Measurements from ENCODE around the gene RBMS1. TPM values are rescaled to one million over a fixed set of nuclear protein-coding genes. Genes with fewer than 3 reads are reported as not detected.

The RBMS1 gene
- total and polyA plus RNA-seq, 4 donors, result 7.9 to 23.5 (median 15.5) TPM

DNA sequence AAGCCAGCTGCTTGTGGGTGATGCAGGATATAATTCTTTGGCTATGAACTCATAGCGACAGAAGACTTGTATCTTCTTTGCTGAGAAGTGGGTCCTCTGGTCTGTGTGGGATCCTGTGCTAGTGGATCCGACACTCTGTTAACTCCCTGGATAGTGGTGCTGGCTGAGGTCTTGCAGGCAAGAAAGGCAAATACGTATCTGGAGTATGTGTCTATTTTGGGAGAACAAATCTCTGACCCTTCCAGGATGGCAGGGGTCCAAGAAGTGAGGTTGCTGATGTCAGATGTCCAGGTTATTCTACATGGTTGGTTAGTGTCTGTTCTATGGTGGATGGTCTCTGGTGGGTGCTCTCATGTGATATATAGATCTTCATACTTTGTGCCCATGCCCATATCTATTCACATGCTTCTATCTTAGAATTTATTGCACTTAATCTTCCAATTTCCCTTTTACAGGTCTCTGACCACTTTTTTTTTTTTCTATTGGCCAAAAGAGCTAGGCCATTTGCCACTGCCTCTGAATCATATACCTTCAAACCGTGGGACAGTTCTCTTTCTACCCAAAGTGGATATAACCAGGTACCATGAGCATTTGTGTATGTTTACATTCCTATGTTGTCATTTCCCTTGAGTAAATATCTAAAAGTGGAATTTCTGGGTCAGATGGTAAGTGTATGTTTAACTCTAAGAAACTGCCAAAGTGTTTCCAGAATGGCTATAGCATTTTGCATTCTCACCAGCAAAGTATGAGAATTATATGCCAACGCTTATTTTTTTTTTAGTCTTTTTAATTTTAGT lies 45.1 kb upstream of the RBMS1 start (continued):
- TF ChIP-seq RAD21 (IDR thresholded peaks at IDR 0.05), result no peak
- TF ChIP-seq HNF4A (conservative IDR thresholded peaks at IDR 0.05), result no peak
- TF ChIP-seq HNF4G (IDR thresholded peaks at IDR 0.05), result no peak
- TF ChIP-seq TAF1 (conservative IDR thresholded peaks at IDR 0.05), result no peak
- TF ChIP-seq RXRA (IDR thresholded peaks at IDR 0.05), result no peak
- TF ChIP-seq FOXA1 (IDR thresholded peaks at IDR 0.05), result no peak
- TF ChIP-seq JUND (IDR thresholded peaks at IDR 0.05), result no peak
- no peak for TF ChIP-seq EGR1 (IDR thresholded peaks at IDR 0.05; ENCODE audit: low read depth in 2 of 2)

DNA sequence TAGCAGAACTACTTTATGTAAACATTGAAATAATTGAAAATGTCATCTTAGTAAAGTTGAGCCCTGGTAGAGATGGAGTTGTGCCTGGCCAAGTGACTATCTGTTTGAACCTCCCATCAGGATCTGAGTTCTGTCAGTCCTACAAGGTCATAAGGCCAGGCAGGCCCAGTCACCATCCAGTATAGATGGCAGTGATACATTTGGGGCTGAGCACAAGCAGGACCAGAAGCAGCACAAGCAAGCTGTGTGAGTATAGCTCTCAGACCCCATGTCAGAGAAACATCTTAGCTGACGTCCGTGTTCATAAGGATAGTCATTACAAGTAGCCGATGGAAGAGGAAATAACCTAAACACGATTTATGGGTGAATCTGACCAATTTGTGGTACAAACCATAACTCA lies 44.5 kb upstream of the RBMS1 start:
- 88% methylated on average over 4 of the region's 4 CpGs for WGBS

DNA sequence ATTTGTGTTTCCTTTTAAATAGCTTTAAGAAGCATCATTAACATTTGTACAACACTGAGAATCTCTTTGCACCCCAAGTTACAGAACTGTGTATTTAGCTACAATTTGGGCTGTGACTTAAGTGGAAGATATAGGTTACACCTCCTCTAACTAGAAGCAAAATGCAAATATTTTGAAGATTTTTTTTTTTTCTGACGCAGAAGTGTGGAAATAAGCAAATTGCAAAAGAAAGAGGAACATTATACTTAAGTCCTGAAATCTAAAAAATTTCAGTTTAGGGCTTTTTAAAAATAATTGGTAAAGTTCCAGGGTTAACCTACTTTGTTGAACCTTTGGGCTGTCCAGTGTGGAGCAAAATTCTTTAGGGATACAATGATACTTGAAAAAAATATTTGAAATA lies 41.4 kb upstream of the RBMS1 start:
- no peak overlapping the region for H3K4me3 ChIP-seq (ENCODE audit: low read depth in 1 of 3, low read length in 3 of 3)
- WGBS, result 88% methylated on average over 1 of the region's 1 CpG
- no peaks in the 10 kb centered on the region for H3K9me3 ChIP-seq (ENCODE audit: control insufficient read depth in 4 of 4, low read length in 3 of 4)
- no peak overlapping the region for H3K9ac ChIP-seq (ENCODE audit: low read depth in 1 of 2, low read length in 2 of 2)
- H3K4me1 ChIP-seq (ENCODE audit: control insufficient read depth in 4 of 4, insufficient read depth in 4 of 4, low read length in 3 of 4), result peaks cover 0 to 2% (median 0%) of the 10 kb centered on the region in 4 donors
- H3K27ac ChIP-seq (ENCODE audit: low read depth in 1 of 2, low read length in 2 of 2), result no peak overlapping the region
- H3K27me3 ChIP-seq (ENCODE audit: control insufficient read depth in 4 of 4, insufficient read depth in 4 of 4, low read length in 3 of 4), result no peaks in the 10 kb centered on the region
- H3K36me3 ChIP-seq (ENCODE audit: control insufficient read depth in 4 of 4, insufficient read depth in 3 of 4, low read depth in 1 of 4, low read length in 3 of 4), result no peaks in the 10 kb centered on the region
- TF ChIP-seq, protein P1, sequence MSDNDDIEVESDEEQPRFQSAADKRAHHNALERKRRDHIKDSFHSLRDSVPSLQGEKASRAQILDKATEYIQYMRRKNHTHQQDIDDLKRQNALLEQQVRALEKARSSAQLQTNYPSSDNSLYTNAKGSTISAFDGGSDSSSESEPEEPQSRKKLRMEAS (IDR thresholded peaks at IDR 0.05), result no peak
- TF ChIP-seq, protein P2, sequence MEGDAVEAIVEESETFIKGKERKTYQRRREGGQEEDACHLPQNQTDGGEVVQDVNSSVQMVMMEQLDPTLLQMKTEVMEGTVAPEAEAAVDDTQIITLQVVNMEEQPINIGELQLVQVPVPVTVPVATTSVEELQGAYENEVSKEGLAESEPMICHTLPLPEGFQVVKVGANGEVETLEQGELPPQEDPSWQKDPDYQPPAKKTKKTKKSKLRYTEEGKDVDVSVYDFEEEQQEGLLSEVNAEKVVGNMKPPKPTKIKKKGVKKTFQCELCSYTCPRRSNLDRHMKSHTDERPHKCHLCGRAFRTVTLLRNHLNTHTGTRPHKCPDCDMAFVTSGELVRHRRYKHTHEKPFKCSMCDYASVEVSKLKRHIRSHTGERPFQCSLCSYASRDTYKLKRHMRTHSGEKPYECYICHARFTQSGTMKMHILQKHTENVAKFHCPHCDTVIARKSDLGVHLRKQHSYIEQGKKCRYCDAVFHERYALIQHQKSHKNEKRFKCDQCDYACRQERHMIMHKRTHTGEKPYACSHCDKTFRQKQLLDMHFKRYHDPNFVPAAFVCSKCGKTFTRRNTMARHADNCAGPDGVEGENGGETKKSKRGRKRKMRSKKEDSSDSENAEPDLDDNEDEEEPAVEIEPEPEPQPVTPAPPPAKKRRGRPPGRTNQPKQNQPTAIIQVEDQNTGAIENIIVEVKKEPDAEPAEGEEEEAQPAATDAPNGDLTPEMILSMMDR (IDR thresholded peaks at IDR 0.05; ENCODE audit: low read depth, low read length, missing input control), result no peak
- TF ChIP-seq RAD21 (IDR thresholded peaks at IDR 0.05), result no peak
- no peak for TF ChIP-seq TAF1 (conservative IDR thresholded peaks at IDR 0.05)
- no peak for TF ChIP-seq HNF4G (IDR thresholded peaks at IDR 0.05)
- TF ChIP-seq GABPA (IDR thresholded peaks at IDR 0.05 in 1 of 2, conservative IDR thresholded peaks at IDR 0.05 in 1 of 2), result no peak
- TF ChIP-seq, protein P3, sequence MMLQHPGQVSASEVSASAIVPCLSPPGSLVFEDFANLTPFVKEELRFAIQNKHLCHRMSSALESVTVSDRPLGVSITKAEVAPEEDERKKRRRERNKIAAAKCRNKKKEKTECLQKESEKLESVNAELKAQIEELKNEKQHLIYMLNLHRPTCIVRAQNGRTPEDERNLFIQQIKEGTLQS (IDR thresholded peaks at IDR 0.05), result no peak
- TF ChIP-seq NR2F2 (IDR thresholded peaks at IDR 0.05), result no peak
- TF ChIP-seq SP1 (IDR thresholded peaks at IDR 0.05), result no peak
- no peak for TF ChIP-seq JUND (IDR thresholded peaks at IDR 0.05)
- no peak for TF ChIP-seq FOXA1 (IDR thresholded peaks at IDR 0.05)
- TF ChIP-seq, protein P4, sequence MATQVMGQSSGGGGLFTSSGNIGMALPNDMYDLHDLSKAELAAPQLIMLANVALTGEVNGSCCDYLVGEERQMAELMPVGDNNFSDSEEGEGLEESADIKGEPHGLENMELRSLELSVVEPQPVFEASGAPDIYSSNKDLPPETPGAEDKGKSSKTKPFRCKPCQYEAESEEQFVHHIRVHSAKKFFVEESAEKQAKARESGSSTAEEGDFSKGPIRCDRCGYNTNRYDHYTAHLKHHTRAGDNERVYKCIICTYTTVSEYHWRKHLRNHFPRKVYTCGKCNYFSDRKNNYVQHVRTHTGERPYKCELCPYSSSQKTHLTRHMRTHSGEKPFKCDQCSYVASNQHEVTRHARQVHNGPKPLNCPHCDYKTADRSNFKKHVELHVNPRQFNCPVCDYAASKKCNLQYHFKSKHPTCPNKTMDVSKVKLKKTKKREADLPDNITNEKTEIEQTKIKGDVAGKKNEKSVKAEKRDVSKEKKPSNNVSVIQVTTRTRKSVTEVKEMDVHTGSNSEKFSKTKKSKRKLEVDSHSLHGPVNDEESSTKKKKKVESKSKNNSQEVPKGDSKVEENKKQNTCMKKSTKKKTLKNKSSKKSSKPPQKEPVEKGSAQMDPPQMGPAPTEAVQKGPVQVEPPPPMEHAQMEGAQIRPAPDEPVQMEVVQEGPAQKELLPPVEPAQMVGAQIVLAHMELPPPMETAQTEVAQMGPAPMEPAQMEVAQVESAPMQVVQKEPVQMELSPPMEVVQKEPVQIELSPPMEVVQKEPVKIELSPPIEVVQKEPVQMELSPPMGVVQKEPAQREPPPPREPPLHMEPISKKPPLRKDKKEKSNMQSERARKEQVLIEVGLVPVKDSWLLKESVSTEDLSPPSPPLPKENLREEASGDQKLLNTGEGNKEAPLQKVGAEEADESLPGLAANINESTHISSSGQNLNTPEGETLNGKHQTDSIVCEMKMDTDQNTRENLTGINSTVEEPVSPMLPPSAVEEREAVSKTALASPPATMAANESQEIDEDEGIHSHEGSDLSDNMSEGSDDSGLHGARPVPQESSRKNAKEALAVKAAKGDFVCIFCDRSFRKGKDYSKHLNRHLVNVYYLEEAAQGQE (IDR thresholded peaks at IDR 0.05), result no peak
- no peak for TF ChIP-seq YY1 (IDR thresholded peaks at IDR 0.05)
- TF ChIP-seq, protein P5, sequence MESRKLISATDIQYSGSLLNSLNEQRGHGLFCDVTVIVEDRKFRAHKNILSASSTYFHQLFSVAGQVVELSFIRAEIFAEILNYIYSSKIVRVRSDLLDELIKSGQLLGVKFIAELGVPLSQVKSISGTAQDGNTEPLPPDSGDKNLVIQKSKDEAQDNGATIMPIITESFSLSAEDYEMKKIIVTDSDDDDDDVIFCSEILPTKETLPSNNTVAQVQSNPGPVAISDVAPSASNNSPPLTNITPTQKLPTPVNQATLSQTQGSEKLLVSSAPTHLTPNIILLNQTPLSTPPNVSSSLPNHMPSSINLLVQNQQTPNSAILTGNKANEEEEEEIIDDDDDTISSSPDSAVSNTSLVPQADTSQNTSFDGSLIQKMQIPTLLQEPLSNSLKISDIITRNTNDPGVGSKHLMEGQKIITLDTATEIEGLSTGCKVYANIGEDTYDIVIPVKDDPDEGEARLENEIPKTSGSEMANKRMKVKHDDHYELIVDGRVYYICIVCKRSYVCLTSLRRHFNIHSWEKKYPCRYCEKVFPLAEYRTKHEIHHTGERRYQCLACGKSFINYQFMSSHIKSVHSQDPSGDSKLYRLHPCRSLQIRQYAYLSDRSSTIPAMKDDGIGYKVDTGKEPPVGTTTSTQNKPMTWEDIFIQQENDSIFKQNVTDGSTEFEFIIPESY (IDR thresholded peaks at IDR 0.05), result no peak
- TF ChIP-seq HNF4A (conservative IDR thresholded peaks at IDR 0.05), result no peak
- TF ChIP-seq FOXA2 (IDR thresholded peaks at IDR 0.05), result no peak
- DNase-seq (ENCODE audit: low spot score), result no peak

More for the DNA sequence above, 44.5 kb upstream of the RBMS1 start:
- no peak for DNase-seq (ENCODE audit: low spot score)
- Histone ChIP-seq H3K4me3 (ENCODE audit: low read depth in 1 of 3, low read length in 3 of 3) (no peak overlapping the region), H3K27me3 (ENCODE audit: control insufficient read depth in 4 of 4, insufficient read depth in 4 of 4, low read length in 3 of 4) (no peaks in the 10 kb centered on the region), H3K9ac (ENCODE audit: low read depth in 1 of 2, low read length in 2 of 2) (no peak overlapping the region), H3K36me3 (ENCODE audit: control insufficient read depth in 4 of 4, insufficient read depth in 3 of 4, low read depth in 1 of 4, low read length in 3 of 4) (no peaks in the 10 kb centered on the region), H3K27ac (ENCODE audit: low read depth in 1 of 2, low read length in 2 of 2) (no peak overlapping the region), H3K4me1 (ENCODE audit: control insufficient read depth in 4 of 4, insufficient read depth in 4 of 4, low read length in 3 of 4) (peaks cover 0 to 2% (median 0%) of the 10 kb centered on the region in 4 donors), H3K9me3 (ENCODE audit: control insufficient read depth in 4 of 4, low read length in 3 of 4) (no peaks in the 10 kb centered on the region)
- TF ChIP-seq SP1 (IDR thresholded peaks at IDR 0.05), result no peak
- no peak for TF ChIP-seq RAD21 (IDR thresholded peaks at IDR 0.05)
- no peak for TF ChIP-seq RXRA (IDR thresholded peaks at IDR 0.05)
